DMS153 (cell line): ENCODE data around the gene EEIG2.
"Not testable (repeated sequence)": the region's sequence is repeated elsewhere in the genome, so short reads cannot be mapped to it uniquely, and the experiment has no call there.

ENCODE experiments used
- DNase-seq: peaks from one replicate; lab custom pipeline; 2025; lab: John Stamatoyannopoulos, UW

Gene EEIG2

DNA sequence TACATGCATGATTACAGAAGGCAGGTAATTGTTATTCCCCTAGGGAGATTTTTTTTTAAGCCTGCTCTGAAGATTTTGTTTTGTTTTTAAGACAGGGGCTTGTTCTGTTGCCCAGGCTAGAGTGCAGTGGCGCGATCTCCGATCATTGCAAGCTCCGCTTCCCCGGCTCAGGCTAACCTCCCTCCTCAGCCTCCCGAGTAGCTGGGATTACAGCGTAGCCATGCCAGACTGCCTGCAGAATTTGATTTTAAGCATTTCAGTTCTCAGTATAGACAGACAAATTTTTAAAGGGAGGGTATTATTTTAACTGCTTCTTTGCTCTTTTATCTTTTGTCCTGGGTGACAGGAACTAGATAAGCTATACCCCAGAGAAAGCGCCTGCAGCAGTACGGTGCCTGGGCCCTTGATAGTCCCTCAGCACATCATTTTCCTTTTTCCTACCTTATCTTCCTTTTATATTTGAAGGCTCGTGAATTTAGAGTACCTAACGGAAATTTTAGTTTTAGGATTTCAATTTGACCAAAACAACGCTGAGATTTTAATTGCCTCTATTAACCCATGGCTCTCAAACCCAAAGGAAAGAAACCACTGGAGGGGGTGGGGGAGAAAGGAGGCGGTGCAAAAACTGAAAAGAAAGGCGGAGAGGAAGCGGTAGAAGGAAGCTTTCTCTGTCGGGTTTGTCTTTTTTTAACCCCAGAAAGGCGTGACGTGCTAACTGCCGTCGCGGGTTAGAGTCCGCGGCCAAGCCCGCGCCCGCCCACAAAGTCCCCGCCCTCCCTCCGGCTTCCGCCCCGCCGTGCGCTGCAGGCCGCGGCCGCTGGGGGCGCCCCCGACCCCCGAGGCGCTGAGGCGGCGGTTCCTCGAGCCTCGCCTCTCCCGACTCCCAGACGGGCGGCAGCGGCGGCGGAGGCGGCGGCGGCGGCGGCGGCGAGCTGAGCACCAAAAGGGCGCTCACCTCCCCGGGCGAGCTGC lies at the start of gene EEIG2:
Gene EEIG2, plus strand, starts transcription at position 886 of the 972 bp plus-strand sequence. CDS start 329 bp downstream, outside the sequence.
- peak; percentile 80 for DNase-seq

DNA sequence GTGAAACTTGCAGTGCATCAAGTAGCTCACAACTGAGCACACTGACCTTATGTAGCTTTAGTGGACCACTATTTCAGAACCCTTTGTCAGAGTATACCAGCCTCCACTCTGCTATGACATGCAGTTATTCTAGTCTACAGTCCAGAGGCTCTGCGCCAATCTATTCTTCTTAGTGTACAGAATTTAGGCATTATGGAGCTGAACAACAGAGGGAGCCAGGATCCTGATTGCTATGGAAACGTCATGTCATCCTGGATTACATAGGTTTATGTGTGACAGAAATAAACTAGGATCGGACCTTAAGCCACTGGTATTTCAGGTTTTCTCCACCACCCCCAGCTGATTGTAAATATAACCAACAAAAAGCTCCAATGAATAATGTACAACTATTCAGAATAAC lies 48.1 kb upstream of the EEIG2 start:
- DNase-seq, result no peak

DNA sequence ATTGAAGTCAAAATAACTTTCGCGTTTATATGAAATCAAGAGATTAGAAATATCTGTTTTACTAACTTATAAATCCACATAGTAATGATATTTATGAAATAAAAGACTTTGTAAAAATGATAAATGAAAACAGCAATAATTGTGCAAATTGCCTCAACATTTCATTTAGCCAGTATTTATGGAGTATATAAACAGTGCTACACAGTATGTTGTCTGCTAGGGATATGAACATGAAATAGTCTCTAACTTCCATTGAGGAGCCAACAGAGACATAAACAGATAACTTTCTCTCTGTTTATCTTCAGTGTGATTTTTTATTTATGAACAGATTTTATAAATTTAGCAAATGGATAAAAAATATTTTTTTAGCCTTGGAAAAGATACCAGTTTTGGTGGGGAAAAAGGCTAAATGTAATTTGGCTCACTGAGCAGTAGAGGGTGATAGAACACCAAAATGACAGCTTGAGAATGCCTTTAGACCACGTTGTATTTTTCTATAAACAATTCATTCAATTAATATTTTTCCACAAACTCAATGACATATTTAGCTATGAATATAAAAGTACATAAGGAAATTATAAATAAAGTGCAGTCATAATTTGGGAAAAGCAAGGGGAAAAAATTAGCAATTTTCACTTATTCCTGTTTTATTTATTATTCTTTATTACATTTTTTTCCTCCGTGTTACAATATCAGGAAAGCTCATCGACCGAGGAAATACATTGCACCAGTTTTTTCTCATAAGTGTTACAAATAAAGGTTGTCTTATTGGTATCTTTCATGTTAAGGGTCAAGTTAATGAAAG lies 47.5 kb upstream of the EEIG2 start:
- peak; percentile 24 for DNase-seq

DNA sequence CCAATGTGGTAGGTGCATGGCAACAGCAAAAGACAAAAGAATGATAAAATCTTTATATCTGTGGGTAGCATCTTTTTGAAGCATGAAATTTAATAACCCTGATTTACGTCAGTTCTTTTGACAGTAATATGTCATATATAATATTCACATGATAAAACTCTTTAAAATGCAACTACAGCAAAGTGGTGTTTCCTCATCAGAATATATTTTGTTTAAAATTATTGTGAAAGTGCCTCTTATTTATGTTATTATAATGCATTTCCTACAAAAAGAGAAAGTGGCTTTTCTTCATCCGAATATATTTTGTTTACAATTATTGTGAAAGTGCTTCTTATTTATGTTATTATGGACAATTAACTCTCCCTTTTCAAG lies 46.9 kb upstream of the EEIG2 start:
- DNase-seq, result no peak

DNA sequence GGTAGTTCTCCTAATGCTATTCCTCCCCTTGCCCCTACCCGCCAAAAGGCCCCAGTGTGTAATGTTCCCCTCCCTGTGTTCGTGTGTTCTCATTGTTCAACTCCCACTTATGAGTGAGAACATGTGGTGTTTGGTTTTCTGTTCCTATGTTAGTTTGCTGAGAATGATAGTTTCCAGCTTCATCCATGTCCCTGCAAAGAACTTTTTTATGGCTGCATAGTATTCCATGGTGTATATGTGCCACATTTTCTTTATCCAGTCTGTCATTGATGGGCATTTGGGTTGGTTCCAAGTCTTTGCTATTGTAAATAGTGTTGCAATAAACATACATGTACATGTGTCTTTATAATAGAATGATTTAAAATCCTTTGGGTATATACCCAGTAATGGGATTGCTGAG lies 46.0 kb upstream of the EEIG2 start:
- DNase-seq, result not testable (repeated sequence)

DNA sequence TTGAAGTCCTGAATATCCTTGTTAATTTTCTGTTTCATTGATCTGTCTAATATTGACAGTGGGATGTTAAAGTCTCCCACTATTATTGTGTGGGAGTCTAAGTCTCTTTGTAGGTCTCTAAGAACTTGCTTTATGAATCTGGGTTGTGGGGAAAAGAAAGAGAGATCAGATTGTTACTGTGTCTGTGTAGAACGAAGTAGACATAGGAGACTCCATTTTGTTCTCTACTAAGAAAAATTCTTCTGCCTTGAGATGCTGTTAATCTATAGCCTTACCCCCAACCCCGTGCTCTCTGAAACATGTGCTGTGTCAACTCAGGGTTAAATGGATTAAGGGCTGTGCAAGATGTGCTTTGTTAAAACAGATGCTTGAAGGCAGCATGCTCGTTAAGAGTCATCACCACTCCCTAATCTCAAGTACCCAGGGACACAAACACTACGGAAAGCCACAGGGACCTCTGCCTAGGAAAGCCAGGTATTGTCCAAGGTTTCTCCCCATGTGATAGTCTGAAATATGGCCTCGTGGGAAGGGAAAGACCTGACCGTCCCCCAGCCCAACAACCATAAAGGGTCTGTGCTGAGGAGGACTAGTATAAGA lies 42.5 kb upstream of the EEIG2 start:
- DNase-seq, result not testable (repeated sequence)

DNA sequence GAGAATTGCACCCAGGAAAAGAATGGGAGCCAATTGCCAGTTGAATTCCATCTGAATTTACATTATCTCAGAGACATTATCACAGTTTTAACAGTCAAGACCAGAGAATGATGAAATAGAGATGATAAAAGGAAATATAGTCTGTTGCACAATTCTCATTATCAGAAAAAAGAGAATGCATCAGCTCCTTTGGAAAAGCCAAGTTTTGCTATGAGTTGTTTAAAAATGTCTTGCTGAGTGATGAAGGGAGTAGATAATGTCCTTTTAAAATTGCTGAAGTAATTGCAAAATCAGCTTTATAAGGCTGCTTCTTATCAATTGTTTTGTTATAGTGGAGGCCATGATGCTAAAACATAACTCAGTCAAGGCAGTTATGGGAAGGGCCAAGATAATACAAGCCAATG lies 37.9 kb upstream of the EEIG2 start:
- no peak for DNase-seq

DNA sequence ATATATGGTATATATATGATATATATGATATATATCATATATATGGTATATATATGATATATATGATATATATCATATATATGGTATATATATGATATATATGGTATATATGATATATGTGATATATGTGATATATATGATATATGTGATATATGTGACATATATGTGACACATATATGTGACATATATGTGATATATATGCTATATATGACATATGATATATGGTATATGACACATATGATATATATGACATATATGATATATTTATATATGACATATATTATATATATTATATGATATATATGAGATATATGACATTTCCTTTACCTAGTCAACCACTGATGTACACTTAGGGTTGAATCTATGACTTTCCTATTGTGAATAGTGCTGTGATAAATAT lies 36.1 kb upstream of the EEIG2 start:
- no peak for DNase-seq

DNA sequence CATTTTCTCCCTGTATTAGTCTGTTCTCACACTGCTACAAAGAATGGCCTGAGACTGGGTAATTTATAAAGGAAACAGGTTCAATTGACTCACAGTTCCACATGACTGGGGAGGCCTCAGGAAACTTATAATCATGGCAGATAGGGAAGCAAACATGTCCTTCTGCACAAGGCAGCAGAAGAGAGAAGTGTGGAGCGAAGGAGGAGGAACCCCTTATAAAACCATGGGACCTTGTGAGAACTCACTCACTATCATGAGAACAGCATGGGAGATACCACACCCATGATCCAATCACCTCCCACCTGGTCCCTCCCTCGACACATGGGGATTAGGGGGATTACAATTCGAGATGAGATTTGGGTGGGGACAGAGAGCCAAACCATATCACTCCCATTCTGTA lies 35.2 kb upstream of the EEIG2 start:
- no peak for DNase-seq

DNA sequence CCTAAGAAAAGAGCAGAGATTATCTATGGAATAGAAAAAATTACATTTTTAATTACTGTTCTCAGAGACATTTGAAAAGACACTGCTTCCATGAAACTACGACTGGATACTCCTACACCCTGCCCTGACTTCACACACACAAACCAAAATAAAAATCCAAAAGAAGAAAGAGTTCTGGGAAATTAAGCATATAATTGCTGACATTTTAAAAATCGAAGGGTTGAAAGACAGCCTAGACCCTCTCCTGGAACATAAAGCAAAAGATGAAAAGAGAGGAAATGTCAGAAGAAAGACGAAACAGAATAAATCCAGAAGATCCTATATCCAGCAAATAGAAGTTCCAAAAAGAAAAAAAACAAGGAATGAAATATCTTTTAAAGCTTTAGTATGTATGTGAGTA lies 32.8 kb upstream of the EEIG2 start:
- no peak for DNase-seq

DNA sequence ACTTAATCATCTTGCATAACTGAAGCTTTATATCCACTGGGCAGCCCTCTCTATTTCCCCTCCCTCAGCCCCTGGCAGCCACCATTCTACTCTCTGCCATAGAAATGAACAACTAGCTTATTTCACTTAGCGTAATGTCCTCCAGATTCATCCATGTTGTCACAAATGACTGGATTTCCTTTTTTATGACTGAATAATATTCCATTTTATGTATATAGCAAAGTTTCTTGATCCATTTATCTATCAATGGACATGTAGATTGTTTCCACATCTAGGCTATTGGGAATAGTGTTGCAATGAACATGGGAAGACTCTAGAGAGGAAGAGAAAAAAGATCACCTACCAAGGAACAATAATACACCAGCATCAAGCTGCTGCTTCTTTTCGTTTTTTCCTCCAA lies 32.1 kb upstream of the EEIG2 start:
- DNase-seq, result no peak

DNA sequence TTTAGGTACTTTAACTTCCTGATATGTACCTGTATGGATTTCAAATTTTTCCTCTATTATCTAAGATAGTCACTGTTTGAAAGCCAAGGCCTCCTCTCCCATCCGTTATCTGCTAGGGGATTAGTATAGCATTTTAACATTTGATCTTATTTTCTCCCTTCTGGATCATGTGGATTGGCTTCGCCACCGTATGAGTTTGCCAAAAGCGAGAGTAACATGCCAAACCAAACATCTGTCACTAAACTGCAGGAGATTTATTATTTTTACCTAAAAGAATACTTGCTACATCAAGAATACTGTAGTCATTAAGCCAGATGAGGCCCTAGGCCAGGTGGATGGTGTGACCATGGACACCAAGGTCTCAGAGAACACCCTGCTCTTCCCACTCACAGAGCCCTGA lies 28.5 kb upstream of the EEIG2 start:
- no peak for DNase-seq

DNA sequence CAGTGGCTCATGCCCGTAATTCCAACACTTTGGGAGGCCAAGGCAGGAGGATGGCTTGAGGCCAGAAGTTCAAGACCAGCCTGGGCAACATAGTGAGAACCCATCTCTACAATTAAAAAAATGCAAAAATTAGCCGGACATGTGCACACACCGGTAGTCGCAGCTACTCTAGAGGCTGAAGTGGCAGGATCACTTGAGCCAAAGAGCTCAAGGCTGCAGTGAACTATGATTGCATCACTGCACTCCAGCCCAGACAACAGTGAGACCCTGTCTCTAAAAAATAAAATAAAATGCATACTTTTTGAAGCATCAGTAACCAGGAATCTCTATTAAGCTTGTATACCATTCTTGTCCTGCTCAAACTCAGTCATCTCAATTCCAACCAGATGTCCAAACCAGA lies 27.2 kb upstream of the EEIG2 start:
- no peak for DNase-seq

DNA sequence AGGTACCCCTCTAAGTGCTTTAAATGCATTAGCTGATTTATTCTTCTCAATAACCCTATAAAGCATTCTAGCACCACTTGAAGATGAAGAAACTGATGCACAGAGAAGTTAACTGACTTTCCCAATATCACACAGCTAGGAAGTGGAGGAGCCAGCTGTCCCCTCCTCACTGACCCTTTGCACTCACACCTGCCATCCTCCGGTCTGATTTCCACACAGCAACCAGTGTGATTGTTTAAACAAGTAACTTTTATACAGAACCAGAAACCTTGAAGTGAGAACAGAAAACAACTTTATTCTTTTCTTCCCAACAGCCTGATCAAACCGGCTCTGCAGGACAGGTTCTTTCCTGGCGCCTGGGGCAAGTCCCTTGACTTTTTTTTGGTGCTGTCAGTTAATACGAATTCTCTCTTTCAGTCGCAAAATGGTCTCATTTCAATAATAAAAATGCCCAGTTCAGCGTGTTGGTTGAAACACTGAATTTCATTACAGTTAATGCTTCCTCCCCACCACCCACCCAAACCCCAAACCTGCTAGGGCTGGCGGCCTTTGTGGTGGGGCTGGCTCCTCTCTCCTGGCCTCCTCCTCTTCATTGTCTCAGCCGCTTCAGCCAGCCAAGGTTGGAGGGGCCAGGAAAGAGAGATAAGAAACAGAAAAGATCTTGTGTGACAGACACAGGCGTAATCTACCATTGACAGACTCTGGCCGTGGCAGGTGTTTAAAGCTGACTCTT lies 26.4 kb upstream of the EEIG2 start:
- no peak for DNase-seq

DNA sequence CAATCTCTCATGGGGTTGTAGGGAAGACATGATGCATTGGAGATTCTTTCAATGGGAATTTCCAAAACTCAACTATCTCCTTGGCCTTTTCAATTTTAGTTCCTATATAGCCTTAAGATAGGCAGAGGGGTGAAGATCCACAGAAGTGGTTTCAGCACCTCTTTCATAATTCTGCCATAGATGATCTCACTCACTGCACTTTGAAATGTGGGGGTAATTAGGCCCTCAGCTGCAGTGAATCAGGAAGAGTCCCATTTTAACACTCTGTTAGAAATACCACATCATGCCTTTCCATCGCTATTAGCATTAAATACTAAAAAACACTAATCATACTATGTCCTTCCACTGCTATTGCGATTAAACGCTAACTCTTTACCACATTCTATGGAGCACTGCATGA lies 25.1 kb upstream of the EEIG2 start:
- DNase-seq, result no peak

DNA sequence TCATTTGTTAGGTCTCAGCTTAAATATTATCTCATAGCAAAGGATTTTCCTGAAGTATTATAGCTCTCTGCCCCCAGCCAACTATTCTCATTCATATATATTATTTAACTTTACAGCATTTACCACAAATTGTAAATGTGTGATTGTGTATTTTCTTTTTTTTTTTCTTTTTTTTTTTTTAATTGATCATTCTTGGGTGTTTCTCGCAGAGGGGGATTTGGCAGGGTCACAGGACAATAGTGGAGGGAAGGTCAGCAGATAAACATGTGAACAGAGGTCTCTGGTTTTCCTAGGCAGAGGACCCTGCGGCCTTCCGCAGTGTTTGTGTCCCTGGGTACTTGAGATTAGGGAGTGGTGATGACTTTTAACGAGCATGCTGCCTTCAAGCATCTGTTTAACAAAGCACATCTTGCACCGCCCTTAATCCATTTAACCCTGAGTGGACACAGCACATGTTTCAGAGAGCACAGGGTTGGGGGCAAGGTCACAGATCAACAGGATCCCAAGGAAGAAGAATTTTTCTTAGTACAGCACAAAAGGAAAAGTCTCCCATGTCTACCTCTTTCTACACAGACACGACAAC lies 24.5 kb upstream of the EEIG2 start:
- not testable (repeated sequence) for DNase-seq

DNA sequence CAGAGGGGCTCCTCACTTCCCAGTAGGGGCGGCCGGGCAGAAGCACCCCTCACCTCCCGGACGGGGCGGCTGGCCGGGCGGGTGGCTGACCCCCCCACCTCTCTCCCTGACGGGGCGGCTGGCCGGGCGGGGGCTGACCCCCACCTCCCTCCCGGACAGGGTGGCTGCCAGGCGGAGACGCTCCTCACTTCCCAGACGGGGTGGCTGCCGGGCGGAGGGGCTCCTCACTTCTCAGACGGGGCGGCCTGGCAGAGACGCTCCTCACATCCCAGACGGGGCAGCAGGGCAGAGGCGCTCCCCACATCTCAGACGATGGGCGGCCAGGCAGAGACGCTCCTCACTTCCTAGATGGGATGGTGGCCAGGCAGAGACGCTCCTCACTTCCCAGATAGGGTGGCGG lies 23.9 kb upstream of the EEIG2 start:
- DNase-seq, result not testable (repeated sequence)

DNA sequence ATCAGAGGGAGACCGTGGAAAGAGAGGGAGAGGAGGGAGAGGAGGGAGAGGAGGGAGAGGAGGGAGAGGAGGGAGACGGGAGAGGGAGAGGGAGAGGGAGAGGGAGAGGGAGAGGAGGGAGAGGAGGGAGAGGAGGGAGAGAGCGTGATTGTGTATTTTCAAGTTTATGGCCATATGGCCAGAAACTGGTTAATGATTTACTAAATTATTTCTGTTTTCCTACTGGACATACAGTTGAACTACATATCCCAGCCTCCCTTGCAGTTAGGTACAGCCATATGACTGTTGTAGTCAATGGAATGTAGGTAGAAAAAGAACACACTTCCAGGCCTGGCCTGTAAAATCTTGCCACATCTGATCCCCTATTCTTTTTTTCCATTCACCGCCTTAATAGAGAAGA lies 23.1 kb upstream of the EEIG2 start:
- not testable (repeated sequence) for DNase-seq

DNA sequence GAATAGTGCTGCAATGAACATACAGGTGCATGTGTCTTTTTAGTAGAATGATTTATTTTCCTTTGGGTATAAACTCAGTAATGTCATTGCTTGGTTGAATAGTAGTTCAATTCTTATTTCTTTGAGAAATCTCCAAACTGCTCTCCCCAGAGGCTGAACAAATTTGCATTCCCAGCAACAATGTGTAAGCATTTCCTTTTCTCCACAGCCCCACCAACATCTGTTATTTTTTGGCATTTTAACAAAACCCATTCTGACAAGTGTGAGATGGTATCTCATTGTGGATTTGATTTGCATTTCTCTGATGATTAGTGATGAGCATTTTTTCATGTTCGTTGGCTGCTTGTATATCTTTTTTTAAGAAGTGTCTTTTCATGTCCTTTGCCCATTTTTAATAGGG lies 21.9 kb upstream of the EEIG2 start:
- DNase-seq, result no peak

DNA sequence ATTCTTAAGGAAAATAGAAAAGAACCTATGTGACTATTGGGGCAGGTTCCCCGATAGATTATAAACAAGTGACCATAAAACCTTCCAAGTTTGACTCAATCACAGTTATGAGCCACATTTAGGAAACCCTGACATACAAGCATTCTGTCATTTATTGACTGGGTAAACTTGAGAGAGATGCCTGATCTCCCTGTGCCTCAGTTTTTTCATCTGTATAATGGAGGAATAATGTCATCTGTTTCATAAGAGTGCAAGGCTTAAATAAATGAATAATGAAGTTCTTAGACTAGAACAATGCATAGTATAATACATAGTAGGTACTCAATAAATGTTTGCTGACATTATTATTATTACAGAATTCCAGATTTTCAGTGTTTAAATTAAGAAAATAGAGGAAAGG lies 18.9 kb upstream of the EEIG2 start:
- DNase-seq, result no peak

DNA sequence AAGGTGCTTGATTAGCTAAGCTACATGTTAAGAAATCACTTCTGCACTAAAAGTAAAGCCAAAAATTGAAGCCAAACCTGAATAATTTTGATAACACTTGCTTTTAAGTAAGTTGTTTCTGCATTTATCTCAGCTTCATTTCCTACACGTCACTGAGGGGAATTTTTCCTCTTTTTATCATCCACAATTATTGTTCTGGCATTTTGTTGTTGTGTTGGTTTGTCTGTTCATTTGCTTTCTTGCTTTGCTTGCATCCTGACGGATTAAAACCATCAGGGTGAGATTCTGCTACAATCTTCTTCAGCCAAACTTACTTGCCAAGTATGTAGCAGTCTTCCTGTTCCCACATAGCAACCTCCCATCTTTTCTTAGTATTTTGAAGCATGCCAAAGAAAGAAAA lies 18.0 kb upstream of the EEIG2 start:
- no peak for DNase-seq

DNA sequence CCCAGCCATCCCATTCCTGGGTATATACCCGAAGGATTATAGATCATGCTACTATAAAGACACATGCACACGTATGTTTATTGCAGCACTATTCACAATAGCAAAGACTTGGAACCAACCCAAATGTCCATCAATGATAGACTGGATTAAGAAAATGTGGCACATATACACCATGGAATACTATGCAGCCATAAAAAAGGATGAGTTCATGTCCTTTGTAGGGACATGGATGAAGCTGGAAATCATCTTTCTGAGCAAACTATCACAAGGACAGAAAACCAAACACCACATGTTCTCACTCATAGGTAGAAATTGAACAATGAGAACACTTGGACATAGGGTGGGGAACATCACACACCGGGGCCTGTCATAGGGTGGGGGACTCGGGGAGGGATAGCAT lies 12.4 kb upstream of the EEIG2 start:
- not testable (repeated sequence) for DNase-seq
